ENCODE data around the gene LTK.
"Not testable (repeated sequence)": the region's sequence is repeated elsewhere in the genome, so short reads cannot be mapped to it uniquely, and the experiment has no call there.

The LTK gene

DNA sequence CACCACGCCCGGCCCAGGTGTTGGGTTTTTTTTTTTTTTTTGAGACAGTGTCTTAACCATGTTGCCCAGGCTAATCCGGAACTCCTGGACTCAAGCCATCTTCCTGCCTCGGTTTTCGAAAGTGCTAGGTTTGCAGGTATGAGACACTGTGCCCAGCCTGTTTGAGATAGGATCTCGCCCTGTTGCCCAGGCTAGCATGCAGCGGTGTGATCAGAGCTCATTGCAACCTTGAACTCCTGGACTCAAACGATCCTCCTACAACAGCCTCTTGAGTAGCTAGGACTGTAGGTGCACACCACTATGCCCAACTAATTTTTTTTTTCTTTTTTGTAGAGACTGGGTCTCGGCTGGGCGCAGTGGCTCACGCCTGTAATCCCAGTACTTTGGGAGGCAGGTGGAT is 40.2 kb downstream of the LTK start:
- no peak for DNase-seq

DNA sequence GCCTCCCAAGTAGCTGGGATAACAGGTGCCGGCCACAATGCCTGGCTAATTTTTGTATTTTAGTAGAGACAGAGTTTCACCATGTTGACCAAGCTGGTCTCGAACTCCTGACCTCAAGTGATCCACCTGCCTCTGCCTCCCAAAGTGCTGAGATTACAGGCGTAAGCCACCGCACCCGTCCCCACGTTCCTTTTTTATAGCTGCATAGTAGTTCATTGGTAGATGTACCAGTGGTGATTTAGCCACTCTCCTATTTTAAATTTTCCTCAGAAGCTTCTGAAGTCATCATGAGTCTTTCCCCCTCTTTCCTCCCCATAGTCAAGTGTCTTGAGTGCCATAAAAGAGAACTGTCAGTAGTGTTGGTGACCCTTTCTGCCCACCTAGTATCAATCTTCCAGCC is 44.0 kb downstream of the LTK start:
- DNase-seq: not testable (repeated sequence)

DNA sequence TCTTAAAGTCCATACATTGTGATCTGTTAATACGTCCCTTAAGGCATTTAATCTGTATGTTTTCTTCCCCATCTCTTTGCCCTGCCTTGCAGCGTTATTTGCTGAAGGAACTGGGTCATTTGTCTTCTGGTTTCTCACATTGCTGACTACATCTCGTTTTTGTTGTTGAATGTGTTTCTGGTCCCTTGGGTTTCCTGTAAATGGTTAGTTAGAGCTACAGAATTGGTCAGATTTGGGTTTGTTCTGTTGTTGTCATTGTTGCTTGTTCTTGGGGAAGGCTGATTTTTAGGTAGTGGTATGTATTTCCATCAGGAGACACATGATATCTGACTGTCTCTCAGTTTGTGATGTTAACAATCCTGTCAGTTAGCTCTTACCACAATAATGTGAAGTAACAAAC is 46.9 kb downstream of the LTK start:
- no peak for DNase-seq

DNA sequence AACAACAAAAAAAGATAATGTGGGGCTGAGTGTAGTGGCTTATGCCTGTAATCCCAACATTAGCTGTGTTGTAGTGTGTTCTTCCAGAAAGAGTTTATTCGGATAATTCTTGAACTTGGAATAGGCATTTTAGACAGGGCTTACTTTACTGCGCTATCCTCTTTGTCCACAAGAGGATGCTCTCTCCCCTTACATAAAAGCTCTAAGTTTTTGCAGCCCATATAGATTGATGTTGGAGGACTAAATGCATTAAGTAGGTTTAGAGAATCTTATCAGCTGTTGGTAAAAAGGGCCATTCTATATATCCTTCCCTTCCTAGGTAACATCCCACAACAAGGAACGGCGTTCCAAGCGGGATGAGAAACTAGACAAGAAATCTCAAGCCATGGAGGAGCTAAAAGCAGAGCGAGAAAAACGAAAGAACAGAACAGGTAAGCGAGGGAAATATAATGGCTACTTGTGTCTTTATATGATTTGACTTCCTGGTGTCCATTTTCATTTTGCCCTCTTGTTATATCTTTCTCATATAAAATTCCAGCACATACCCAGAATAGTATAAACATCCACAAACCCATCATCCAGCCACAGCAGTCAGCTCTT is 47.7 kb downstream of the LTK start:
- DNase-seq: peak; percentile 2

DNA sequence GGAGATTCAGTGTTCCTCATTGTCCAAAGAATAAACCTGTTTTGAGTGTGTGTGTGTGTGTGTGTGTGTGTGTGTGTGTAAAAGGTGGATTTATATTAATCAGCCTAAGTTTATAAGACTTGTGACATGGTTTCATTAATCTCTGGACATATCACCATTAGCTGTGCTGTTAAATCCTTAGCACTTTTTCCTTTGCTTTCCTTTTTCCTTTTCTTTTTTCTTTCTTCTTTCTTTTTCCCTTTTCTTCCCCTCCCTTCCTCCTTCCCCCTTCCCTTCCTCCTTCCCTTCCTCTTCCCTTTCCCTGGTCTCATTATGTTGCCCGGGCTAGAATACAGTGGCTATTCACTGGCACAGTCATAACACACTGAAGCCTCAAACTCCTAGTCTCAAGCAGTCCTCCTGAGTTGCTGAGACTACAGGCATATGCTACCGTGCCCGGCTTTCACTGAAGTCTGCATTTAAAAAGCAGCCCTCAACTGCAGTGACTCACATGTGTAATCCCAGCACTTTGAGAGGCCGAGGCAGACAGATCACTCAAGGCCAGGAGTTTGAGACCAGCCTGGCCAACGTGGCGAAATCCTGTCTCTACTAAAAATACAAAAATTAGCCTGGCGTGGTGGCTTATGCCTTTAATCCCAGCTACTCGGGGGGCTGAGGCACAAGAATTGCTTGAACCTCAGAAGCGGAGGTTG is 48.6 kb downstream of the LTK start:
- no peak for DNase-seq

DNA sequence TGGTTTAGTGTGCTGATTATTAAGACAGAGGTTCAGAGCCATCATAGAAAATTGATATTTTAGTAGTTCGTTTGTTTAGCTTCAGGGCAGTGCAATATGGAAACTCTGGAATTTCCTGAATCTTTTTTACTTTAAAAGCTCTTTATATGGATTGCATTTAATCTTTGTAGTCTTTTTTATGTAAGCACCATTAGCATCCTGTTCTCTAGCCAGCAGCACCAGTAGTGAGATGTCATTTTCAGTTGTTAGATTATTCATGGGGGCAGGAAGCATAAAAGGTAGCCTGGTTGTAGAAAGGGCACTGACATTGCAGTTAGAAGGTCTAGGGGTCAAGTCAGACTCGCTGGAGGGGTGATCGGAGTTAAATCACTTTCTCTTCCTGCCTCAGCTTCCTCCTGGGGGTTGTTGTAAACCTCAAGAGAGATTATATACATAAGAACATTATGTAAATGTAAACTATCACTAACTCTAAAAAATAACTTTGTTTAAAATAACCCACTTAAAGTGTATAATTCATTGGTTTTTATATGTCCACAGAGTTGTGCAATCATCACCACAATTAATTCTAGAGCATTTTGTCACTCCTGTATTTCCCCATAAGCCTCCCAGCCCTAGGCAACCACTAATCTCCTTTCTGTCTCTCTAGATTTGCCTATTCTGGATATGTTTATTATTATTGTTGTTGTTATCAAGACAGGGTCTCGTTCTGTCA is 51.4 kb downstream of the LTK start:
- DNase-seq: no peak
